A549 treated with dexamethasone at 1 μM for 4 hours (cell line): ENCODE results near the gene PLXNA1. TPM values are rescaled to one million over a fixed set of nuclear protein-coding genes. Genes with fewer than 3 reads are reported as not detected.

Experiments used
- total RNA-seq: library from RNA; stranded (reverse); fragments of 200-300 nt; extraction: Qiagen RNA extraction; gene quantifications from 5 replicates; pipeline ENCODE4 v1.2.3, GENCODE V29; 2022

Gene PLXNA1
- 15.5 to 28.8 TPM (median 25.2 TPM) in 5 replicates for total RNA-seq

DNA sequence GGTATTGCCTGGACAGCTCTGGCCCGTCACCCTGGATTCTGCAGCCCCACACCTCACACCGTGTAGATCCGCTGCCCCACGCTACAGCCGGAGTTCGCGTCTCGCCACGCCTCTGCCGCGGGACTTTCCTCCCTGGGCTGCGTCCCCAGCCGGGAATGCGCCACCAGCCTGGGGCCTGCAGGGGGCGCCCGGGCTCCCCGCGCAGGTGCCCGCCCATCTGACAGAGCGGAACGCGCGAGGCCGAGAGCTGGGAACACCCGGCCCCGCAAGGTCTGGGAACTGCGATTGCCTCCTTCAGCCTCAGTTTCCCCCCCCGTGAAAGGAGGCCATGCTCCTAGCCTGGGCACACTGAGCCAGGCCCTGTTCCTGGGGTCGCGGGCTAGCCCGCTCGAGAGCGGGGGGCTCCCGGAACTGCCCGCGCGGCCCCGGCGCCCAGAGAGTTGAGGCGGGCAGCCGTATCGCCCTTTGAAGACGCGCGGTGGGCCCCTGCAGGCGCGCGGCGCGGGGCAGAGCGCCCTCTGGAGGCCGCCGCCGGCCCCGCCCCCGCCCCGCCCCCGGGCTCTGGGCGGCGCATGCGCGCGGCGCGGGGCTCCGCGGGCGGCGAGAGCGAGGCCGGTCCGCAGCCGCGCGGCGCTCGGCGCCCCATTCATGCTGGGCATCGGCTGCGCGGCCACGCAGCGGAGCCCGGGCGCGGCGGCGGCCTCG, at the start of gene PLXNA1:
Gene PLXNA1 (plus strand): TSS at position 645 of the 705 bp plus-strand sequence. CDS start 5,479 bp downstream, outside the sequence.

Other genes starting within 250 kb of the PLXNA1 start
- not detected in 5 replicates for gene PRR23E, start 210.0 kb downstream of the PLXNA1 start, total RNA-seq